ENCODE results near the gene RANGAP1.

DNA sequence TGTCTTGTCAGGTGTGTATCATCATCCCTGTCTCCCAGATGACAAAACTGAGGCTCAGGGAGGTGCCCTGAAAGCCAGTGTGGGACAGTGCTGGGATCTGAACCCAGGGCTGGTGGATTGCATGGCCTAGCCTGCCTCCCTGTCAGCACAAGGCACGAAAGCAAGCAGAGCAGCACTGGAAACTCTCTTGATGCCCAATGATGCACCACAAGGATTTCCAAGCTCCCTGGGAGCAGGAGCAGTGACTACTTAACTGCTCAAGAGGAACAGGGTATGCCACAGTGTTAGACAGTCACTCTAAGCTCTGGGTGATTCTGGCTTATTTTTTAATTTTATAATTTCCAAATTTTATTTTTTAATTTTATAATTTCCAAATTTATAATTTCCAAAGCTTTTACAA lies 24.3 kb upstream of the RANGAP1 start:
- TF ChIP-seq, protein P1, sequence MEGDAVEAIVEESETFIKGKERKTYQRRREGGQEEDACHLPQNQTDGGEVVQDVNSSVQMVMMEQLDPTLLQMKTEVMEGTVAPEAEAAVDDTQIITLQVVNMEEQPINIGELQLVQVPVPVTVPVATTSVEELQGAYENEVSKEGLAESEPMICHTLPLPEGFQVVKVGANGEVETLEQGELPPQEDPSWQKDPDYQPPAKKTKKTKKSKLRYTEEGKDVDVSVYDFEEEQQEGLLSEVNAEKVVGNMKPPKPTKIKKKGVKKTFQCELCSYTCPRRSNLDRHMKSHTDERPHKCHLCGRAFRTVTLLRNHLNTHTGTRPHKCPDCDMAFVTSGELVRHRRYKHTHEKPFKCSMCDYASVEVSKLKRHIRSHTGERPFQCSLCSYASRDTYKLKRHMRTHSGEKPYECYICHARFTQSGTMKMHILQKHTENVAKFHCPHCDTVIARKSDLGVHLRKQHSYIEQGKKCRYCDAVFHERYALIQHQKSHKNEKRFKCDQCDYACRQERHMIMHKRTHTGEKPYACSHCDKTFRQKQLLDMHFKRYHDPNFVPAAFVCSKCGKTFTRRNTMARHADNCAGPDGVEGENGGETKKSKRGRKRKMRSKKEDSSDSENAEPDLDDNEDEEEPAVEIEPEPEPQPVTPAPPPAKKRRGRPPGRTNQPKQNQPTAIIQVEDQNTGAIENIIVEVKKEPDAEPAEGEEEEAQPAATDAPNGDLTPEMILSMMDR (conservative IDR thresholded peaks at IDR 0.05; ENCODE audit: low read length), result no peak
- no peak for TF ChIP-seq EZH2phosphoT487 (IDR thresholded peaks at IDR 0.05; ENCODE audit: borderline replicate concordance)
